Dedifferentiated amniotic fluid mesenchymal stem cell (primary cell): ENCODE results near the gene PTTG1.

Experiments
- DNase-seq: peaks from one replicate; pipeline ENCODE4 v3.0.0-alpha.2; 2016; ENCODE audit errors: extremely low spot score

Gene PTTG1

DNA sequence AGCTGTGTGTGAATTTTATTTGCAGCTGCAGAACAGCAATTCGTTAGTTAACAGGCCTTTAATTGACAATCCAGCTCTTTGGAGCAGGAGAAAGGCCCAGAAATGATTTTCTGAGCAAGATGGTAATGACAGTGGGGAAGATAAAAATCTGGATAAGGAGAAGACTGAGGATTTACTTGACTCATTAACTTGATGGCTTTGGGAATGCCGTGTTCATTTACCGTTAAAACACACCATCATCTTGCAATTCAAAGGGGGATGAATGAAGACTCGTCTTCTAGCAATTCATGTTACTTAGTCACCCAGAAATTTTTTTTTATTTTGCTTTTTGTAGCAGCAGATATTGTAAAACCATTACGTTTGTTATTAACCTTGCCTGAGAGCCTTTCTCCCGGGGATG is 52.0 kb downstream of the PTTG1 start:
- DNase-seq = no peak

DNA sequence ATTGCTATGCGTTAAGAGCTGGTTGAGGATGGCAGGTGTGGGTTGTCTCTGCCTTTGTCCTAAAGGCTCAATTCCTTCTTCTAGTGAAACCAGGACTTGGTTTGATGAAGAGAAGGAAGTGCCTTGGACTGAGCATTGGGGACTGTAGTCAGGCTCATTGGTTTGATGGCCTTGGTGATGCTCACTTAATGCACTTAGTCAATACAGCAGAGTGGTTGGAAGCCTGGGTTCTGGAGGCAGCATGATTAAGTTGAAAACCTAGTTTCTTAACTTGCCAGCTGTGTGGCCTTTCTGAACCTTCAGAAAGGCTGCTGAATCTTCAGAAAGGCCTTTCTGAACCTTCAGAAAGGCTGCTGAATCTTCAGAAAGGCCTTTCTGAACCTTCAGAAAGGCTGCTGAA is 52.4 kb downstream of the PTTG1 start:
- no peak for DNase-seq

DNA sequence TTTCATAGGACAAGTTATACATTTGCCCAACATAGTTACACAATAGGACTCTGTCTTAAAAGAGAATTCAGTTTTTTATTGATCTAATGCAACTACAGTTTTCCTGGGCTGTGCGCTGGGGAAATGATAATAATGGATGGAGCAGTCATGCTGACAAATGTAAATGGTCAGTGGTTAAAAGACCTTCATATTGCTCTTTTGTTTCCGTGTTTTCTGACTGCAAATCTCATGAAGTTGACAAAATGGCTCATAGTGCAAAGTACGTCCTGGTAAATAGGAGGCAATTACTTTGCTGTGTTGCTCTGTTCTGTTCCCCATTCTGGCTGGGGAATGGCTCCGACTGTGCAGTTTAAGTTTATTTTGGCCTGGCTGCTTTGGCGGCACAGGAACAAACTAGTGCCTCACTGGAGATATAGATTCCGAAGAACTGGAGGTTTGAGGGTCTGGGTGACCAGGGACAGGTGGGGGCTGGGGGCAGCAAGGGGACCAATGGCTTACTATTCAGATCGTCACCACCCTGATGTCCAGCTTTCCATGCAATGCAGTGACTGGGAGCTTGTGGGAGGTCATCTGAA is 54.3 kb downstream of the PTTG1 start:
- no peak for DNase-seq

GRCh38 chr5:160477266-160477970 is 55.8 kb downstream of the PTTG1 start:
- no peak for DNase-seq

GRCh38 chr5:160478163-160478562 is 56.5 kb downstream of the PTTG1 start:
- DNase-seq = no peak
